ENCODE measurements around the gene MEI1. TPM values are rescaled to one million over a fixed set of nuclear protein-coding genes. Genes with fewer than 3 reads are reported as not detected.

MEI1 gene
- total RNA-seq, 4 donors from 2014 or later, result 0.16 to 13.6 (median 6.3) TPM

DNA sequence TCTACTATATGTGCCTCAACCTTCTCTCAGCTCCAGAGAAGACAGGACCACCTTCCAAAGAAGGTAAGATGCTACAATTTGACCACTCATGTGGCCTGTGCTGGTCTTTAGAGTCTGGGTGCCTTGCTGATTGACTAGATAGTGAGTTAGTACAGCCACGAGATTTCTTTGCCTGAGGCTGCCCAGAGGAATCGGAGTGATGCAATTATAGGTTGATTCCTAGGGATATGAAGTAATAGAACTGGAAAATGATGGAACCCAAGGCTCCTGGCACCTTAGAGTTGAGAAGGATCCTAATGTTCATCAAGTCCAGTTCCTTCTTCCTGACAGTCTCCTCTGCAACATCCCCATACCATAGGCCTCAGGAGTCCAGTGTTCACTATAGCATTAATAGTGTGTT, 54.7 kb downstream of the MEI1 start:
- no peak for TF ChIP-seq CTCF (IDR thresholded peaks at IDR 0.05; ENCODE audit: low read depth)

DNA sequence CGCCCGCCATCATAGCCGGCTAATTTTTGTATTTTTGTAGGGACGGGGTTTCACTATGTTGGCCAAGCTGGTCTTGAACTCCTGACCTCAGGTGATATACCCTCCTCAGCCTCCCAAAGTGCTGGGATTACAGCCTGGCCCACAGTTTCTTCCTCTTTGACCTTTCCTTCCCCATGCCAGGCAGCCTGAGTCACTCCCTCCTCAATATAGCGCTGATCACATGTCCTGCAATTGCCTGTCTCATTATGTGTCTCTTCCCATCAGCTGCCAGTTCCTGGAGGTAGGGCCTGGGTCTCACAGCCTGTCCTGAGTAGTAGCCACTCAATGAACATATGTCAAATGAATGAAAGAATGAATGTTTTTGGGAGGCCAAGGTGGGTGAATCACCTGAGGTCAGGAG, 58.2 kb downstream of the MEI1 start:
- TF ChIP-seq CTCF (IDR thresholded peaks at IDR 0.05; ENCODE audit: low read depth), result no peak

- TF ChIP-seq CTCF (IDR thresholded peaks at IDR 0.05; ENCODE audit: low read depth), result no peak
Measured at GRCh38 chr22:41758231-41758630, 58.9 kb downstream of the MEI1 start.

GRCh38 chr22:41762980-41763779, 63.9 kb downstream of the MEI1 start:
- no peak for TF ChIP-seq CTCF (IDR thresholded peaks at IDR 0.05; ENCODE audit: low read depth)

- TF ChIP-seq CTCF (IDR thresholded peaks at IDR 0.05; ENCODE audit: low read depth), result no peak
Measured at GRCh38 chr22:41766476-41766875, 67.2 kb downstream of the MEI1 start.

- no peak for TF ChIP-seq CTCF (IDR thresholded peaks at IDR 0.05; ENCODE audit: low read depth)
Measured at GRCh38 chr22:41768430-41768829, 69.1 kb downstream of the MEI1 start.

GRCh38 chr22:41770715-41771468, 71.6 kb downstream of the MEI1 start:
- TF ChIP-seq CTCF (IDR thresholded peaks at IDR 0.05; ENCODE audit: low read depth), result no peak
